ENCODE measurements around the gene OR1N1.

GRCh38 chr9:122477826-122478225, 49.3 kb downstream of the OR1N1 start, which contains the start of gene OR1J1:
- TF ChIP-seq CTCF (optimal IDR thresholded peaks at IDR 0.05 in 1 of 3, IDR thresholded peaks at IDR 0.05 in 1 of 3, conservative IDR thresholded peaks at IDR 0.05 in 1 of 3; ENCODE audit: extremely low read depth in 1 of 3, insufficient read depth in 2 of 3, low read length in 3 of 3) (no peak), EZH2 (IDR thresholded peaks at IDR 0.05; ENCODE audit: low read length) (no peak)
